Cerebellar cortex (tissue), 1 donor: ENCODE measurements around the gene ARL4D.

Experiments
- DNase-seq: peaks from one replicate; pipeline ENCODE4 v3.0.0-alpha.2; 2015; ENCODE audit warnings: low spot score

The ARL4D gene

DNA sequence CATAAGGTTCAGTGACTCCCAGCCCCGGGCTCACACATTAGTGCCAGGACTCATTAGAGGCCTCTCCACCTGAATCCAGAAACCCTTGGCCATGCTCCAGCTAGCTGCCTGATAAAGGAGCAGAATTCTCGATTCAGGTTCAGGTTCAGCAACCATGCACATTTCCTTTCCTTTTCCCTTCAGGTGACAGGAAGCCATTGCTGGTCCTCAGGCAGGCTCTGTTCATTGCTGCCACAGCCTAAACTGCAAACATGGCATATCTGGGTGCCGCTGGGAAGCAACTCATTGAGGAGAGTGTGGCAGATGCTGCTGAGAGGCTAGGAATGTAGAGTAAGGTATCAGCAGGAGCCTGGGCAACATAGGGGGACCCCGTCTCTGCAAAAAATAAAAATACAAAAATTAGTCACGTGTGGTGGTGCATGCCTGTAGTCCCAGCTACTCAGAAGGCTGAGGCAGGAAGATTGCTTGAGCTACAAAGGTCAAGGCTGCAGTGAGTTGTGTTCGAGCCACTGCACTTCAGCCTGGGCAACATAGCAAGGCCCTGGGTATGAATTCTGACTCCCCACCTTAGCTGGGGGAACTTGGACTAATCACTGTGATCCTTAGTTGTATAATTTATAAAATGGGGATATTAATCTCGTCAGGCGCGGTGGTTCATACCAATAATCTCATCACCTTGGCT is 28.7 kb downstream of the ARL4D start:
- DNase-seq = no peak

DNA sequence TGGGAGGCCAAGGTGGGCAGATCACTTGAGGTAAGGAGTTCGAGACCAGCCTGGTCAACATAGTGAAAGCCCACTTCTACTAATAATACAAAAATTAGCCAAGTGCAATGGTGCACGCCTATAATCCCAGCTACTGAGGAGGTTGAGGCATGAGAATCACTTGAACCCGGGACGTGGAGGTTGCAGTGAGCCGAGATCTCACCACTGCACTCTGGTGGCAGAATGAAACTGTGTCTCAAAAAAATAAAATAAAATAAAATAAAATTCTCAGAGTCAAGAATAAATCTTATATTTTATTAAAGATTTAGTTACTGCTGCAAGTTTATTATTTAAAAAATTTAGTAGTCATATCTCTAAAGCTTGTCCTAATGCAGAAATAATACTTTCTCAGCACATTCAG is 29.7 kb downstream of the ARL4D start:
- no peak for DNase-seq

DNA sequence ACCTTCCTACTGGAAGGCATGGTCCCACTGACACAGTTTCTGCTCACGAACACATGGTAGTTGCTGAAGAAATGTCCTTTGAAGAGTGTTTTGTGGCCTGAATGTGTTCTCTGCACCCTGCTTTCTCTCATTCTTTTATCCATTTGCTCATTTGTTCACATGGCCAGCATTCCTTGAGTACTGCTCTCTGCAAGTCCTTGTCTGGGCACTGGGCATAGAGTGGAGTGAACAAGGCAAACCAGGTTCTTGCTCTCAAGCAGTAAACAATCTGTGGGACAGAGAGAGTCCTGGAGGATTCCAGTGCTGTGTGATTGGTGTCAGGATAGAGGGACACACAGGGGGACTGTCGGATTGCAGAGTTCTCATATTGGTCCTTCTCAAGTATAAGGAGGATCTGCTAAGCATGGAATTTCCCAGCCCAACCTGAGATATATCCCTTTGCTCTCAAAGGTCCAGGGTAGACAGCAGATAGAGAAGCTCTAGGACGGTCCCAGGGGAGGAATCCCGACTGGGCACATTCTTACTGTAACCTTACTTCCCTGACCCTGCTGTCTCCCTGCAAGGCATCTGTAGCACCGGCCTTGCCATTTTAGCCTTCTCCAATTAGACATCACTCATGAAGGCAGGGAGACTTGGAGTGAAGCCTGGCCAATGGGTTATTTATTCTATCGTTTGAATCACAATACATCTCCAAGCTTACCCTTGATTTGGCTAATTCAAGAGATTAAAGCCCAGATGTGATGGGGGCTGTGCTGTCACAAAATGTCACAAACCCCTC is 32.3 kb downstream of the ARL4D start:
- DNase-seq = no peak

DNA sequence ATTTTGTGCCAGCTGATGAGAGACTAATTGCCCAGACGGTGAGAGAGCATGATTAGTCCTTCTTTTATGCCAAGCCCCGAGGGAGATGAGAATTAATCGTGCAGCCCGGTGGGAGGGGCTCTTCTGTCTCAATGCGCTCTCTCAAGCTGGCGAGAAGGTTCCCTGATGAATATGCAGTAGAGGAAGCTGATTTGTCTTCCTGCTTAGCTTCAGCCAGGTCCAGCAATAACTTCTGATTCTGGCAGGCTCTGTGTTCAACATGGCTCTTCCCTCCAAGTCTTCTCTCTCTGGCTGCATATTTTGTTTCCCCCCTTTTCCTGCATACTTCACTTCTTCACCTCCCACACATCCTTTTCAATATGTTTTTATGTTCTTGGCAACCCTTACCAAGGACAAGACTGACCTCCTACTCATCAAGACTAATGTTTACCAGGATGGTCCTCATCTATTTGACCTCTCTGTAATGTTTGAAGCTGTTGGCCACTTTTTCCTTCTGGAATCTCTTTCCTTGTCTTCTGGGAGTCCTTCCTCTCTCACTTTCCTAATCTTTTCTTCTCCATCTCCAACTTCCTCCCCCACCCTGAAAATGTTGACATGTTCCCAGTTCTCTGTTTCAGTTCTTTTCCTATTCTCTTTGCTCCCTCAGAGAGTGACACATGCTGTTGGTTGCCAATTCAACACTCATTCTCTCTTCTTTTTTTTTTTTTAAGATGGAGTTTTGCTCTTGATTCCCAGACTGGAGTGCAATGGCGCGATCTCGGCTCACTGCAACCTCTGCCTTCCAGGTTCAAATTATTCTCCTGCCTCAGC is 33.1 kb downstream of the ARL4D start:
- no peak for DNase-seq

DNA sequence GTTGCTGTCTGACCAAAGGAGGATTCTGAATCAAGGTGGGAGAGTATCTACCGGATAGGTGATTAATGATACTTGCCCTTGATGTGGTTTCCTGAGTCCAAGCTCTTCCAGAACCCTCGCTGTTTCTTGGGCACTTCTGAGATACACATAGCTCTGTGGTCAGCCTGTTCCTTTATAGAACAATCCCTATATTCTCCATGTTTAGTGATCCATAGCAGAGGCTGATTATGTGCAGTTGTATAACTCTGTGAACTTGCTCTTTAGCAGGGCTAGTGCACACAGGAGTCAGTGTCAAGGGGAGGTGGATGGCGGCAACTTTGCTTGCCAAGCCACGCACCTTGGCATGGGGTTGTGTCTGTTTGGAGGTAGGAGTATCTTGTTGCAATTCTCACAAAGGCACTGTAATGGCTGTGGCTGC is 36.1 kb downstream of the ARL4D start:
- DNase-seq = no peak

DNA sequence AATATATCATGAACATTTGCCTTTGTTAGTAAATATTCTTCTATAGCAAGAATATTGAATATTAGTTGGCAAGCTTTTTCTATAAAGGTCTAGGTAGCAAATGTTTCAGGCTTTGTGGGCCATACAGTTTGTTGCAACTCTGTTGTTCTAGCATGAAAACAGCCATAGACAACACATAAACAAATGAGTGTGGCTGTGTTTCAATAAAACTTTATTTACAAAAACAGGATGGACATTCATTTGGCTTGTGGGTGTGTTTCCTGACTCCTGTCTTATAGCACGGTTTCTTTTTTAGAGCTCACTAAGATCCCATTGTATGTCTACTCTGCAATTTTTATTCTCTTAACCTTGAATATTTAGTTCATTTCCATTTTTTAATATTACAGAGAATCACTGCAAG is 39.0 kb downstream of the ARL4D start:
- no peak for DNase-seq

DNA sequence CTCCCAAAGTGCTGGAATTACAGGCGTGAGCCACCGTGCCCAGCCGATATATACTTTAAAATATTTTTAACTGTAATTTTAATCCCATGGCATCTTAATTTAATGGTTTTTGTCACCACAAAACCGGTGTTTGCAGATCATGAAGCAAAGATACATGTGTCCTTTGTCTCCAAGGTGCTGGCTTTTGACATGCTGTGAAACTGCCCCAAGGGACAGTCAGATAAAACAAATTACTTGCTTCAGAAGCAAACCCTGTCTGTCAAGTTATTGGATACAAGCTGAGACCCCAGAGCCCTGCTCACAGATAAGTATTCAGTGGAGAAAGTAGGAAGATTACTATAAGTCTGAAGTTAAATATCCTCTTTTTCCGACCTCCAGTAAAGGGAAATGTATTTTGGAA is 39.8 kb downstream of the ARL4D start:
- DNase-seq = no peak

DNA sequence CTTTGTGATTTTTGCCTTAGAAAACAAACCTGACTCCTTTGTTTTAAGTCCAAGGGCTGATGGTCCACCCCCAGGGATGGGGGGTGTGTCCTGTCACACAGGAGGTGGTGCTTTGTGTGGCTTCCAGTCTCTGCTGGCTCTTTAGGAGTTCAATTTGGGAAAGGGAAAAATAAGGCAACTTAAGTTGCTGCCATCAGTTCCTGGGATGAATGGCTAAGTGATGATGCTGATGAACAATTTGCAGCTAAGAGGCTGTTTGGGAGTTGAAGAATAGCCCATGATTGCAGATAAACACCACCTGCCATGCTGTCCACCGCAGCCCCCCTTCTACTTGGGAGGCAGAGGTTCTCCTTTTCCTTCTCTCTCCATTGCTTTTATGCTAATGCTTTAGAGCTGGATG is 40.2 kb downstream of the ARL4D start:
- no peak for DNase-seq

DNA sequence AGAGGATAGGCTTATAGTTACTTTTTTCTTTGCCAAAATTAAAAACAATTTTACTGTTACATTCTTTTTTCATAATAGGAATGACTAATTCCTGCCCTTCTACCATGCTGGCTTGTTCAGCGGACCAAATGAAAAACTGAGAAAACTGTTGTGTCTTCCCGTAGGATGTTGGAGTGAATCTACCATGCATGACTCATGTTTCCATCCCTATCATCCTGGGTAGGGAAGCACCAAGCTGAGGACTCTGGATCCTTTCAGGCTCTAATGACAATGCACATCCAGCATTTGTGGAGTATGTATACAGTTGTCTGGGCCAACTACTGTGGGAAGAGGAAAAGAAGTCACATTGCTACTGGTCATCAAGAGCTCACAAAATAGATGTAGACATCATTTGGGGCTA is 43.9 kb downstream of the ARL4D start:
- no peak for DNase-seq

DNA sequence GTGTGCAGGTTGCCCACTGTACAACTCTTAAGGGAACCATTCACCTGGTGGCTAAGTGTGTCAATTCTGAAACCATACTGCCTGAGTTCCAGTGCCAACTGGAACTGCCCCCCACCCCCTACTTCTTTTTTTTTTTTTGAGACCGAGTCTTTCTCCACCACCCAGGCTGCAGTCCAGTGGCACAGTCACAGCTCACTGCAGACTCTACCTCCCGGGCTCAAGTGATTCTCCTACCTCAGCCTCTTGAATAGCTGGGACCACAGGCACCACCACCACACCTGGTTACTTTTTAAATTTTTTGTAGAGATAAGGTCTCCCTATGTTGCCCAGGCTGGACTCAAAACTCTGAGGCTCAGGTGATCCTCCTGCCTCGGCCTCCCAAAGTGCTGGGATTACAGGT is 44.6 kb downstream of the ARL4D start:
- DNase-seq = no peak

DNA sequence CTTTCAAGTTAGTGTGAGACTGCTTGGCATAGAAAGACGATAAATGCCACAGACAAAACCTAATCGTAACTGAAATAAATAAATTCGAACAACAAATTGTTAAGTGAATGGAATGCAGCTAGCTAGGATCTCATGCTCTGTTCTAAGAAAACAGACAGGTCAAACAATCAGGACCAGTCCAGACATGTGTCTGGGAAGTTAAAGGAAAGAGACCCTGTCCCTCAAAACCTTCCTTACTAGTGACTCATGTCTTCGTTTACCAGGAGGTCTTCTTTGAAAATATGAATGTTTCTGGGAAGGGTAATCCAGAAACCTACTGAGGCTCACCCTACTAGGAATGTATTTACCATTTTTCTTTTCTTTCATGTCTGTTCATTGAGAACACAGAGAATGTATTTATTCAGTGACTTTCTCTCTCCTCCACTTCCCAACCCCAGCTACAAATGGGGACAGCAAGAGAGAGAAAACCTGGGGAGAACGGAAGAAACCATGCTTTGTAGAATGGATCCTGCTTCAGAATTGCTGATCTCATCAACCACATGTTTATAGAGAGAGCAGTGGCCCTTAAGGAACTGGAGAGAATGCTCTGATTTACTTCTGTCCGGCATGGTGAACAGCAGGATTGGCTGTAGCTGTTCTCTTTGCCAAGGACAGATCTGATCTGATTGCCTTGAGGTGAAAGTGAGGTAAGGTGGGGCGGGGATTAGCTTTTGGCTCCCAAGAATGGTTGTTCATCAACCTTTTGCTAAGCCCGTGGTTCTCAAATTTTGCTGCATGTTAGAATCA is 45.6 kb downstream of the ARL4D start:
- no peak for DNase-seq

DNA sequence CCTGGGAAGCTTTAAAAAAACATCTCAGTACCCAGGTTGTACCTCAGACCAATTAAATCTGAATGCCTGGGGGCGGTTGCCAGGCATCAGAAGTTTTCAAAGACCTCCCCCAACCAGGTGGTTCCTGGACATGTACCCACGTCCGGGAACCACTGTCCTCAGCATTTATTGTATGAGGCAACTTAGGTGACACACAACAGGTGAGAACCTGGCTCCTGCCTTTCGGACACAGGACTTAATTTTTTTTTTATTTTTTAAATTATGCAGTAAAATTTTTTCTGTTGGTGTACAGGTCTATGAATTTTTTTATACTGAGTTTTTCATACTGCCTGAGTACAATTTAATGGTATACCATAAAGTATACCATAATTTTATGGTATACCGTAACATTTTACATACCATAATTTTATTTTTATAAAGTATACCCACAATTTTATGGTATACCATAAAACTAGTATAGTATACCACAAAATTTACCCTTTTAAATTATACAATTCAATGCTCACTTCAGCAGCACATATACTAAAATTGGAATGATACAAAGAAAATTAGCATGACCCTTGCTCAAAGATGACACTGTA is 46.3 kb downstream of the ARL4D start:
- DNase-seq = no peak

DNA sequence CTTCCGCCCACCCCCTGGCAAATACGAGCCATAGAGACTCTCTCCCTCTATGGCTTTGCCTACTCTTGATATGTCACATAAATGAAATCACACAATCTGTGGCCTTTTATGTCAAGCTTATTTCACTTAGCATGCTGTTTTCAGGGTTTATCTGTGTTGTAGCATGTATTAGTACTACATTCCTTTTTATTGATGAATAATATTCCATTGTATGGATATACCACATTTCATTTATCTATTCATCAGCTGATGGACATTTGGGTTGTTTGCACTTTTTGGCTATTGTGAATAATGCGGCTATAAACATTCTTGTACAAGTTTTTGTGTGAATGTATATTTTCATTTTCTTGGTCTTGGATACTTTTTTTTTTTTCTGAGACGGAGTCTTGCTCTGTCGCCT is 48.0 kb downstream of the ARL4D start:
- no peak for DNase-seq

DNA sequence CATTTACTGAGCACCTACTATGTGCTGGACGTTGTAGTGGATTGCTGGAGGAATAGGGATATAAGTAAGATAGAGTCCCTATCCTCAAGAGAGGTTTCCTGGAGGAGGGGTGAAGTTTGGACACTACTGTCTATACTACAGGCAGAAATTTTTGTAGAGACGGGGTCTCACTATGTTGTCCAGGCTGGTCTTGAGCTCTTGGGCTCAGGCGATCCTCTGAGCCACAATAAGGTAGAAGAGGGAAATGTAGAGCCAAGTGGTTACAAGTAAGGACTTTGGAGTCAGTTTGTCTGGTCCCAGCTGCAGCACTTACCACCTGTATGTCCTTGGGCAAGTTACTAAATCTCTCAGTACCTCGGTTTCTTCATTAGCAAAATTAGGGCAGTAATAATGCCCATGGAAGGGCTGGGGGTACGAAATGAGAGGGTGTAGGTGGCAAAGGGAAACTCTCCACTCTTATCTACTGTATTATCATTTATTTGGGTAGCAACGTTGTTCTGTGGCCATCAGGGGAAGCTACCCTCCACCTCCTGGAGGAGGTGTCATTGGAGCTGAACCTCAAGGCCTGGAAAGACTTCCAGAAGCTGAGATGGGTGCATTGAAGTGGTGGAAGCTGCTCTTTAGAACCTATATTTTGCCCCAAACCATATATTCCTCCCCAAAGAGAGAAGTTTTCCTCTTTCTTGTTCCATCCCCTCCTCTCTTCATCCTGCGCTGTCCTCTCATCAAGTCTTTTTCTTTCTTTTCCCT is 50.1 kb downstream of the ARL4D start:
- no peak for DNase-seq

DNA sequence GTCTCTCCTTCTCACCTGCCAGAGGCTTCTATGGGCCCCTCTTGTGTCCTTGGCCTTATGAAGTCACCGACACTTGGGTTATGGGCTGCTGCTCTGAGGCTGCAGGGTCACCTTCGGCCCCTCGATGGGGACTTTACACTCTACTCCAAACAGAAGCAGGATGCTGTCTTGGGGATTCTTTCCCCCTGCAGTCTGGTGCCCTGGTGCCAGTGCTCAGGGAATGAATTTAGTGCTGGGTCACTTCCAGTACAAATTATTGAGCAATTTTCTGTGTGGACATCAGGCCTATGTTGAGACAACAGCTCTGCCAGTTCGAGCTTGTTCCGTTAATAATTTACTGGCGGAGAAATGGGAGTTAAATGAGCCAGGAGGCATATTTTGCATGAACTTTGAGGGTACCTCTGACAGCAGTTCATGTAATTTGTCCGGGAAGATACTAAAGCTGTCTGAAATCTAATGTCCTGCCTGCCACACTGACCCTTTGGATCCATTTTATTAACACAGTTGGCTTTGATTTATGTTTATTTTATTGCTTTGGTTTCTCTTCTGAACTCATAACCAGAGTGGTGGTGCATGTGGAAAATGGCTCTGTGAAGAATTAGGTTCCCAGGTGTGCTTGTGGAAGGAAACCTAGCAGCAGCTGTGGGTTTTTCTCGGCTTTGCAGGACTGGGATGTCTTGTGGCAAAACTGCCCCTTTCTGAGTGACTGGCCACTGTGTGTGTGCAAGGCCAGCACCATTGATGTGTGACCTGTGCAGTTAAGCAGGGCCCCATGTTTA is 50.9 kb downstream of the ARL4D start:
- DNase-seq = no peak
